ENCODE data around the gene FAF2. TPM values are rescaled to one million over a fixed set of nuclear protein-coding genes. Genes with fewer than 3 reads are reported as not detected.

FAF2 gene
- total RNA-seq, 1 experiment from 2014 or later: 44.4 TPM

GRCh38 chr5:176521286-176521685, 73.1 kb downstream of the FAF2 start:
- H3K9me3 Mint-ChIP-seq: no peaks in the 10 kb centered on the region

More at GRCh38 chr5:176521286-176521685, 73.1 kb downstream of the FAF2 start:
- no peaks in the 10 kb centered on the region for H3K79me1 ChIP-seq (ENCODE audit: insufficient read depth, low read depth, low read length, poor library complexity, severe bottlenecking)
- H4K91ac ChIP-seq (ENCODE audit: insufficient read length, low read depth, low read length): no peak overlapping the region
- H3K4me2 ChIP-seq (ENCODE audit: insufficient read depth, insufficient read length, low read length): no peak overlapping the region
- no peak overlapping the region for H3K27ac ChIP-seq (ENCODE audit: insufficient read length, low read depth, low read length)
- H3K4ac ChIP-seq (ENCODE audit: low read depth, low read length): no peak overlapping the region
- H4K8ac ChIP-seq (replicated peaks; ENCODE audit: insufficient read length, low read depth, low read length): no peak overlapping the region
- H3K9me3 ChIP-seq (ENCODE audit: control insufficient read depth, low read depth, low read length): no peaks in the 10 kb centered on the region
- H3K36me3 Mint-ChIP-seq (ENCODE audit: insufficient read depth in 1 of 3, low read depth in 3 of 3): peaks cover 0 to 8% (median 5%) of the 10 kb centered on the region in 3 experiments; a peak in 2 of 7 replicates
- no peak overlapping the region for H4K5ac ChIP-seq (ENCODE audit: insufficient read length, low read depth, low read length)
- no peak overlapping the region for H2BK5ac ChIP-seq (ENCODE audit: insufficient read length, low read length)
- no peaks in the 10 kb centered on the region for H3K79me2 ChIP-seq (ENCODE audit: insufficient read depth, low read length)
- no peak overlapping the region for H2BK120ac ChIP-seq (ENCODE audit: low read depth, low read length, poor library complexity, severe bottlenecking)
- H4K20me1 ChIP-seq (ENCODE audit: control insufficient read depth, insufficient read depth, insufficient read length): no peaks in the 10 kb centered on the region
- no peaks in the 10 kb centered on the region for H3K23me2 ChIP-seq (ENCODE audit: insufficient read length, low read depth, low read length, poor library complexity, severe bottlenecking)
- H3K56ac ChIP-seq (ENCODE audit: insufficient read length, low read depth, low read length): no peak overlapping the region
- H2AK5ac ChIP-seq (ENCODE audit: insufficient read length, low read length): no peak overlapping the region
- no CpG with 5 or more reads among the region's 7 CpGs for WGBS (ENCODE audit: extremely low coverage, insufficient read length, low lambda C conversion rate)
- no peaks in the 10 kb centered on the region for H3K4me1 ChIP-seq (ENCODE audit: insufficient read depth, low read length)
- peaks cover 3% of the 10 kb centered on the region for H3K27me3 Mint-ChIP-seq (ENCODE audit: low read depth)
- H3T11ph ChIP-seq (ENCODE audit: low read length): no peak overlapping the region
- H3K4me1 Mint-ChIP-seq: peaks cover 14% of the 10 kb centered on the region in 2 experiments
- TF ChIP-seq CTCF (conservative IDR thresholded peaks at IDR 0.05): no peak
- H2BK12ac ChIP-seq (ENCODE audit: insufficient read length, low read depth, low read length): no peak overlapping the region
- no peak overlapping the region for H3K23ac ChIP-seq (ENCODE audit: insufficient read length, low read depth, low read length)
- 0 out of 2 replicates have a peak, but pooled peaks cover 2% of the 10 kb centered on the region for H3K27me3 ChIP-seq (ENCODE audit: insufficient read depth, low read length)
- H2BK15ac ChIP-seq (ENCODE audit: low read depth, low read length): no peak overlapping the region
- H3K9ac ChIP-seq (ENCODE audit: extremely low read depth, insufficient read length, low read length): no peak overlapping the region
- no peak overlapping the region for H3K14ac ChIP-seq (ENCODE audit: insufficient read depth, low read length)
- H3K27ac Mint-ChIP-seq: no peak overlapping the region
- no peak overlapping the region for H2AFZ ChIP-seq (ENCODE audit: low read length)
- no peak overlapping the region for H3K4me3 Mint-ChIP-seq
- H2BK20ac ChIP-seq (ENCODE audit: low read depth, low read length, poor library complexity, severe bottlenecking): no peak overlapping the region
- DNase-seq: no peak
- H3K18ac ChIP-seq (ENCODE audit: insufficient read length, low read depth, low read length): no peak overlapping the region

Data from H9 (cell line).